GM21529 (cell line): ENCODE measurements around the gene TLX1.

Experiments
- ATAC-seq: cut with Tn5 transposase; IDR thresholded peaks from one replicate; pipeline ENCODE4 v1.9.1; 2021; ENCODE audit not compliant: unreplicated experiment

The TLX1 gene

DNA sequence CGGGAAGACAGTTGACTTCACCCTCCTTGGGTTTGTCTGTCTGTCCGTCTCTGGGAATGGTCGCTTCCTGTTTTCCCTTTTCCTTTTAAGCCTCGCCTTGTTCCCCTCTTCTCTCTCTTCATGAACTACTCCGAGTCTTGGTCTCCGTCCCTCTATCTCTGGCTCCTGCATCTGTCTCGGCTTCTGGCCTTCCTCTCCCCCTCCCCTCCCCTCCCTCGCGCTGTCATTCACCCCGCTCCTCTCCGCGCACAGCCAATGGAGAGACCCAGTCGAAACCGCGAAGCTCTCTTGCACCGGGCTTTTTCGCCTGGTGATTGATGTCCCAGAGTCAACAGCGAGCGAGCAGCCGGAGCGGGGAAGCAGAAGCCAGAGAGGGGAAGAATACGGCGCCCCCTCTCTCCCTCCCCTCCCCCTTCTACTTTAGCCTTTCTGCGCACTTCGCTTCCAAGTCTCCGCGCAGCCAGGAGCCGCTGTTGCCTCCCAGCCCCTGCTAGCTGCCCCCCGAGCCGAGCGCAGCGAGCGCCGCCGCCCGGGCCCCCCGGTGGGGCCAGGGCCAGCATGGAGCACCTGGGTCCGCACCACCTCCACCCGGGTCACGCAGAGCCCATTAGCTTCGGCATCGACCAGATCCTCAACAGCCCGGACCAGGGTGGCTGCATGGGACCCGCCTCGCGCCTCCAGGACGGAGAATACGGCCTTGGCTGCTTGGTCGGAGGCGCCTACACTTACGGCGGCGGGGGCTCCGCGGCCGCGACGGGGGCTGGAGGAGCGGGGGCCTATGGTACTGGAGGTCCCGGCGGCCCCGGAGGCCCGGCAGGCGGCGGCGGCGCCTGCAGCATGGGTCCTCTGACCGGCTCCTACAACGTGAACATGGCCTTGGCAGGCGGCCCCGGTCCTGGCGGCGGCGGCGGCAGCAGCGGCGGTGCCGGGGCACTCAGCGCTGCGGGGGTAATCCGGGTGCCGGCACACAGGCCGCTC lies at the start of gene TLX1:
Gene TLX1, plus strand, starts transcription at position 317 of the 978 bp plus-strand sequence. Its CDS starts 242 bp downstream, at position 559.
- no peak for ATAC-seq

GRCh38 chr10:101085846-101086245 lies 45.3 kb upstream of the TLX1 start:
- no peak for ATAC-seq

GRCh38 chr10:101087376-101087775 lies 43.7 kb upstream of the TLX1 start:
- ATAC-seq = no peak

- ATAC-seq = no peak
Observed at GRCh38 chr10:101087965-101088364, 43.1 kb upstream of the TLX1 start.

GRCh38 chr10:101089520-101090299 lies 41.4 kb upstream of the TLX1 start:
- no peak for ATAC-seq

DNA sequence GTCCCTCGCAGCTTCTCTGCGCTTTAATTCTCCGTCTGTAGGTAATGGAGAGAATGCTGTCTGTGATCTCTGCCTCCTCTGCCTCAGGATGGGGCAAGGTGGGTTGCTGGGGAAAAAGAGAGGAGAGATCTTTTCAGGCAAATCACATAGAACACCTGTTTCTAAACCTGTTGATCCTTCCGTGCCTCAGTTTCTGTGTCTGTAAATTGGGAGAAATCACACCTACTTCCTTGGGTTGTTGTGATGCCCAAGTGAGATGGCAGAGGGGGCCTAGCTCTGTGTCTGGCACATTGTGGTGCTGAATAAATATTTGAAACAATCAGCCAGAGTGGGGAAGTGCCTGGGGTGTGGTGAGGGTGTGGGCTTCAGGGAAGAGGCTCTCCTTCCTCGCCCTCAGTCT lies 40.5 kb upstream of the TLX1 start:
- ATAC-seq = no peak

DNA sequence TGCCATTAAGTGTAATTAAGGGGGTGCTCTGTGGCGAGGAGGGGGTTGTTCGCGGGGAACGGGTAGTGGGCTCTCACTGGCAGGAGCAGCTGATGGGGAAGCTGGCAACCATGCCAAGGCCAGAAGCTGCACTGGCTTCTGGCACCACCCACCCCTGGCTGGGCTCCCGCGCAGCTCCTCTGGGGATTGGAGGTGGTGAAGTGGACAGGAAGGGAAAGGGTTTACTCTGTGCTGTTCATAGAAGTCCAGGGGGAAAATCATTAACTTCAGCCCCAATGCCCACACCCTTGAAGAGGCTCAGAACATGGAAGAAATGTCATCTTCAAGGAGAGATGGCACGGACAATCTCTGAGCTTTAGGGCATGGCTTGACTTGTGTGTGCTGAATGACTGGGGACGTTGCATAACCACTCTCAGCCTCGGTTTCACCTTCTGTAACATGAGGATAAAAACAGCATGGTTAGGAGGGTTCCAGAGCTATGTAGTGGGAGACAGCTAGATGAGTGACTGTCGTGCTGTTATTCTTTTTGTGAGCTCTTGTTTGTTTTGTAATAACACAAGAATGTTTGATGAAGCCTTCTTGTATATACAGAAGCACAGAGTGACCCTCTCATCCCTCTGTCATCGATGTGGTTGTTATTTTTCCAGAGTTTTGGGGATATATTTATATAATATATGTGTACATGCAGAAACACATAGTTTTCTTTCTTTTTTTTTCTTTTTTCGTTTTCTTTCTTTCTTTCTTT lies 39.4 kb upstream of the TLX1 start:
- no peak for ATAC-seq

- no peak for ATAC-seq
Observed at GRCh38 chr10:101092881-101093354, 38.2 kb upstream of the TLX1 start.

GRCh38 chr10:101094121-101094879 lies 36.8 kb upstream of the TLX1 start:
- ATAC-seq = no peak

DNA sequence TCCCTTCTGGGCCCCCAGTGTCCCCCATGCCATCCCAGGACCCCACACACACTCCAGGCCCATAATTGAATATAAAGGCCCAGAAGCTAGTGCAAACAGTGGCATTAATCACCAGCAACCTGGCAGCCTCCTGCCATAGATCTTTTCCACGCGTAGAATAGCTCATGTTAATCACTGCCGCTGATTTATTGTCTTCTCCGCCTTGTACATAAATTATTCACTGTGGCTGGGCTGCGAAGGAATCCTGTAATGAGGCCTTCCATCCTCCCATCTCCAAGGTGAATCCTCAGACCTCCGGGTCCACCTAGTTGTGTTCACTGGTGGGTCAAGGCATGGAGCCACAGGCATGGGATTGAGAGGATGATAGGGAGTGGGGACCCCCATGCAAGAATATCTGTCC lies 36.1 kb upstream of the TLX1 start:
- no peak for ATAC-seq

DNA sequence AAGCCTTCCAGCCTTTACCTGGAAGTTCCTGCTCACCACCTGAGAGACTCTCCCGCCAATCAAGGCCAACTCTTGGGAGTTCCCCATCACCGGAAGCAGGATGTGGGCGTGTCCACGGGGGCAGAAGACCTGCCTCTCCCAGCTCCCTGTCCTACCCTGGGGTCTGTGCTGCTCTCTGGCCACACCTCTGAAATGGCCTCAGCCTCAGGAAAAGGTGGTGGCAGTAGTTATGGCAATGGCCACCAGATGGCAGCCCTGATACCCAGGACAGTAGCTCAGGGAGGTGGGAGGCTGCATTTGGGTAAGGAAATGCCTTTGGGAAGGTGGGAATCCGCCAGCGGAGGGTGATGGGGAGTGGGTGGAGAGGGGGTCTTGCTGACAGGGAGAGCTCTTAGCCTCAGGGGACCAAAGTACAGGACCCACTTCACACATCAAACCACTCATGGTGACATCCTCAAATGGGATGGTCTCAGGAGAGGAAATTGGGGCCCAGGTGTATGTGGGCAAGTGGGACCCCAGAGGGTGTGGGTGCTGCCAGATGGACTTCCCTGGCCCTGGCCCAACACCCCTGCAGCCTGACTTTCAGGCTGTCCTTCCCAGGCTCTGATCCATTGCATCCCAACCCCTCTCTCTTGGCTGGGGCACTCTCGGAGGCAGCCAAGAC lies 35.4 kb upstream of the TLX1 start:
- peak; percentile 63 for ATAC-seq

GRCh38 chr10:101096378-101096777 lies 34.7 kb upstream of the TLX1 start:
- no peak for ATAC-seq

DNA sequence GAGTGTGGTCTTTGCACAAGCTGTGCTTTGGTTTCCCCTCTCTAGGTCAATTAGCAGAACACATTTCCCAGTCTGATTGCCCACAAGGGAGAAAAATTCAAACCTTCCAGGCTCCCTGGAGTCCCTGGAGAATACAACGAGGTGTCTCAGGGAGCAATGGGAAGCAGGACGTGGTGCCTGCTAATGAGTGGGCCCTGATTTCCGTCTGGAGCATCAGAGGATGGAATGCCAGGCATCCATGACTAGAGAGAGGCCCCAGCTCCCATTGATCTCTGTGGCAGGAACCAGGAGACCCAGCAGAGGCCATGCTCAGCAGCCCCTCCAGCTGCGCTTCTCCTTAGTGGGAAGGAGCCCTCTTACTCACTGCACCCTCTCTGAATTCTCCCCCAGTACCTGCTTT lies 33.2 kb upstream of the TLX1 start:
- ATAC-seq = no peak

DNA sequence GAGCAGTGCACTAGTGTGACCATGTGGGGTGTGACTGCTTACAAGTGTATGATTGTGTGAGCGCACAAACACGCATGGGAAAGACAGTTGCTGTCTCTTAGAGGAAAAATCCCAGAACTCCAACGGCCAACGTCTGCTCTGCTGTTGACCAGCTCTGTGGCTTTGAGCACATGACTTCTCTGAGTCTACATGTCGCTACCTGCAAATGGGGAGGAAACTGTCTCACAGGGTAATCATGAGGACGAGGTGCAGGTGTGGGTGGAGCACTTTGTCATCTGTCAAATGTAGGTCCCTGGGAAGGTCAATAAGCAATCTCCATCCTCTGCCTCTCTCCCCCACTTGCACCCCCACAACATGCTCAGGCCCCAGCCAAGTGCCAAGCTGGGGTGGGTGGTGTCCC lies 31.2 kb upstream of the TLX1 start:
- ATAC-seq = no peak

DNA sequence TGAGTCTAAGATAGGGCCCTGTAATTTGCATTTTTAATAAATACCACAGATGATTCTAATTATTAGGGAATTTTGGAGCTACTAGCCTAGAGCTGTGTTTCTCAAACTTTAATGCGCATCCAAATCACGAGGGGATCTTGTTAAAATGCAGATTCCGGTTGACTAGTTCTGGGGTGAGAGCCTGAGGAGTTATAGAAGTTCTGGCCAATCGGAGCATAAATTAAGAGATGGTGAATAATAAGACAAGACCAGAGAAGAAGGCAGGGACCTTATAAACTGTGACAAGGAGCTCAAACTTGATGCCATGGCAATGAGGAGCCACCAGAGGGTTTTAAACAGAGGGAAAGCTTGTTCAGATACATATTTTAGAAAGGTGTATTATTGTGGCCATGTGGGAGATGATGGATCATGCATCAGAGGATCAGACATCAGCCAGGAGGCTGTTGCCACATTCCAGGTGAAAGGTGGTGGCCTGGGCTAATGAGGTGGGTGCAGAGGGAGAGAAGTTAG lies 29.7 kb upstream of the TLX1 start:
- ATAC-seq = no peak

DNA sequence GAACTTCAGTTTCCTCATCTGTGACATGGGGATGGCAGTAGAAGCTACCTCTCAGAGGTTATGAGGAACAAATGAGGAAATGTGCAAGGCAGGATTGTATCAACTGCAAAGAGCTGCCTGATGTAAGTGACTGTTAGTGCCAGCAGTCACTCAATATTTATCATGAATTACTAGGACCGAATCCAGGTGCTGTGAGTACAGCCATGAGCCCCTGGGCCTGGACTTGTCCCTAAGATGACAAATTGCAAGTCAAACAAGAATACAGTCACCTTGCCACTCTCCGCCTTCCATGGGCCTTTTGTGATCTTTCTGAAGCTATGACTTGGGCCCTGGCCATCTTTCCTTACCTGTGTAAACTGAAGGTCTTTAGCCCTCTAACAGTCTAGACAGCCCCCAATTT lies 27.7 kb upstream of the TLX1 start:
- no peak for ATAC-seq

DNA sequence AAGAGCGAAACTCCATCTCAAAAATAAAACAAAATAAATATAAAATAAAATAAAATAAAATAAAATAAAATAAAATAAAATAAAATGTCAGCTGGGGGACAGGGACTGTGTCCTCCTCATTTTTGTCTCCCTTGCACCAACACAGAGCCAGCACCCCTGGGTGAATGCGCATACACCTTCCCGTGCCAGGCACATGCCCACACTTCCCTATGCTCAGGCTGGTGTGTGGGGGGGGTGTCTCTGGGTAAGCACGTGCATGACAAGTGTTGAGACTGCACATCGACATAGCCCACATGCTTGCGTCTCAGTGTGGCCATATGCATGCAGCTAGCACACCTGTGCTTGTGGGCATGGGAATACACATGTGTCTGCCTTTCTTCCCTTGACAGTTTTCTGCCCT lies 24.7 kb upstream of the TLX1 start:
- no peak for ATAC-seq

GRCh38 chr10:101107771-101108170 lies 23.3 kb upstream of the TLX1 start:
- ATAC-seq = no peak

GRCh38 chr10:101110856-101111523 lies 20.1 kb upstream of the TLX1 start:
- no peak for ATAC-seq
